Right cardiac atrium (tissue), 5 donors: ENCODE results near the gene ULK4. TPM values are rescaled to one million over a fixed set of nuclear protein-coding genes. Genes with fewer than 3 reads are reported as not detected.
"Not testable (repeated sequence)": the region's sequence is repeated elsewhere in the genome, so short reads cannot be mapped to it uniquely, and the experiment has no call there.

Experiments used
- ATAC-seq, 2 donors: fragments of 200-7000 bp; cut with Tn5 transposase; one replicate each; pipeline versions ENCODE4 v1.8.0 to v1.9.1; 2020; ENCODE audit warnings: moderate library complexity in 2 of 2, mild to moderate bottlenecking in 1 of 2
- DNase-seq, 3 donors: peaks; one replicate each; pipeline ENCODE4 v3.0.0-alpha.2; 2020
- H3K27ac ChIP-seq: one replicate; pipeline ENCODE4 v1.5.1; 2013; ENCODE audit warnings: mild to moderate bottlenecking, low read length, control low read depth, moderate library complexity
- H3K27me3 ChIP-seq: one replicate; pipeline ENCODE4 v1.6.1; 2013; ENCODE audit not compliant: control insufficient read depth, insufficient read depth
- H3K4me1 ChIP-seq: one replicate; pipeline ENCODE4 v1.6.1; 2013; ENCODE audit warnings: low read length; ENCODE audit not compliant: control insufficient read depth, insufficient read depth
- H3K4me3 ChIP-seq: one replicate; pipeline ENCODE4 v1.5.1; 2013; ENCODE audit warnings: low read length, control low read depth
- H3K9me3 ChIP-seq: one replicate; pipeline ENCODE4 v1.6.1; 2013; ENCODE audit warnings: low read length; ENCODE audit not compliant: control insufficient read depth
- WGBS: extraction: QIAGEN DNeasy Blood & Tissue Kit; methylation state at CpG from one replicate; pipeline ENCODE4 v1.1.7; 2013; 5-methylcytosine and 5-hydroxymethylcytosine counted together
- intact Hi-C, 4 donors: fragments of 100-400 bp; cut with DNase I; formaldehyde crosslinking; loops; one replicate each; pipeline versions ENCODE4 v1.11.0 to v1.14.0; 2022 to 2023
- polyA plus RNA-seq: library from polyadenylated mRNA; stranded (reverse); fragments of 200-250 nt; gene quantifications from one replicate; pipeline ENCODE4 v1.2.3, GENCODE V29; 2013
- total RNA-seq, 4 donors: library from RNA; stranded (reverse); fragmentation: NEBNext Ultra II Directional; extraction: Animal tissue kit (Norgen Biotek cat#: 25700); gene quantifications; one replicate each; pipeline ENCODE4 v1.2.1, GENCODE V29; 2021
- donor health status: healthy with polysubstance abuse.
- donor health status: DM: no; HTN: yes; CAD: no.
- donor health status: DM: no; HTN: no; CAD: no.
- donor health status: DM: no; HTN: yes; CAD: no; lungs with severe emphysema.
- donor health status: DM: yes; HTN: yes; CAD: no.

Gene ULK4
- total and polyA plus RNA-seq, 5 donors, result 13.8 to 22.4 (median 18.0) TPM

DNA sequence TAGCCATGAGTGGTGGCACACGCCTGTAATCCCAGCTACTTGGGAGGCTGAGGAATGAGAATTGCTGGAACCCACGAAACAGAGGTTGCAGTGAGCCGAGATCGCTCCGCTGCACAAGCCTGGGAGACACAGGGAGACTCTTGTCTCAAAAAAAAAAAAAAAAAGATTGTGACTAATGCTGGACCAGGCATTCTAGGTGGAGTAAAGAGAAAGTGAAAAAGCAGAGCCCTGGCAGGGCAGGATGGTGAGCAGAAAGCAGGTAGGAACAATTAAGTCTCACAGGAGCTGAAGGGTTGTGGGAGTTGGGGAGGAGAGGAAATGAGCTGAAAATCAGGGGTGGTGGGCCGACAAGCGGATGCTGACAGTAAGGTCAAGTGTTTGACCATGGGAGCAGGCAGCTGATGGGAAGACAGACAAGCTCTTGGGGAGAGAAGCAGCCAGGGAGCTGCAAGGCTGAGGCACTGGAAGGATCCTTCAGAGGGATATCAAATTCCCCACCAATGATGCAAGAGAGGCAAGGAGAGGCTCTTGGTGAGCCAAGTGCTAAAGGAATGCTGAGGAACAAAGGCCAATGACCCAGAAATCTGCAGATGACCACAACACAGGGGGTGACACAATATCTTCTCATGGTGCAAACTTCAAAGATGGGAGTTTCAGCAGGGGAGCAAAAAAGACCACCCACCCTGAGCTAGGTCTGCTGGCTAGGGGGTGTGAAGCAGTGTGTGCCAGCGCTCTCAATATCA, 251.1 kb downstream of the ULK4 start:
- 95% methylated on average over 8 of the region's 8 CpGs for WGBS
- intact Hi-C loops, result loop anchor here in 2 of 4 donors (10.0 kb wide), 1 partner anchor 1126 kb away; no protein-coding TSS in a partner anchor
- Histone ChIP-seq H3K4me1 (peaks cover 2% of the 10 kb centered on the region), H3K27ac (no peak overlapping the region), H3K27me3 (no peaks in the 10 kb centered on the region), H3K9me3 (no peaks in the 10 kb centered on the region), H3K4me3 (no peak overlapping the region)
- ATAC-seq, result no peak
- no peak for DNase-seq

DNA sequence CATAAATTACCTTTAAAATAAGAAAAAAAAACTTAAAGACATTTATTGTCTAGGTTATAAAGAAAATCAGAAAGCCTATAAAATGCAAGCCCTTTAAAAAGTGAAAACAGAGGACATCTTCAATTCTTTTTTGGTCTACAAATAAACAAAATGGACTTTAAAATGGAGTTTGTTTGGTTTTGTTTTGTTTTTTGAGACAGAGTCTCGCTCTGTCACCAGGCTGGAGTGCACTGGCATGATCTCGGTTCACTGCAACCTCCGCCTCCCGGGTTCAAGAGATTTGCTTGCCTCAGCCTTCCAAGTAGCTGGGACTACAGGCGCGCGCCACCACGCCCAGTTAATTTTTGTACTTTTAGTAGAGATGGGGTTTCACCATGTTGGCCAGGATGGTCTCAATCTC, 252.7 kb downstream of the ULK4 start:
- DNase-seq, H3K9me3 ChIP-seq, H3K4me1 ChIP-seq, H3K27ac ChIP-seq, ATAC-seq, H3K4me3 ChIP-seq, intact Hi-C loops, H3K27me3 ChIP-seq: not testable (repeated sequence)
- WGBS, result 96% methylated on average over 8 of the region's 8 CpGs

- ATAC-seq, result no peak
- no peaks in the 10 kb centered on the region for H3K27me3 ChIP-seq
- peaks cover 2% of the 10 kb centered on the region for H3K4me1 ChIP-seq
- H3K4me3 ChIP-seq, result no peak overlapping the region
- intact Hi-C loops, result no loop called here
- H3K27ac ChIP-seq, result no peak overlapping the region
- WGBS, result 67% methylated on average over 2 of the region's 2 CpGs
- H3K9me3 ChIP-seq, result no peaks in the 10 kb centered on the region
- no peak for DNase-seq
Observed at GRCh38 chr3:41708176-41708575, 253.7 kb downstream of the ULK4 start.

DNA sequence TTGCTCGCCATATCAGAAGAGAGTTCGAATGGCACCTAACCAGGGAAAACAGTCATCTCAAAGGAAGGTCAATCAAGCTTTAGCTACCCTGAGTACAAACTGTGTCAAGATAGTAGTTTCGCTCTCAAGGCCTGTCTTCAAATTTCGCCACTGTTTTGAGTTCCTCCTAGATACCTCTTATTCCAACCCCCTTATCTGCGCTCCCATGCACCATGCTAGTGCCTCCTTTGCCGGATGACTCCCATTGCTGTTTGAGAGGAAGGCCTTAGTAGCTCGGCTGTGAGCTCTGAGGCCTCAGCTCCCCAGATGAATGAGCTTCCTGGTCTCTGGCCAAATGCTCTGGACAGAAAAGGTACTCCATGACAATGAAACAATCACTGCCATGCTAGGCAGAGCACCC, 256.0 kb downstream of the ULK4 start:
- DNase-seq (no peak), ATAC-seq (no peak)
- no peak overlapping the region for H3K4me3 ChIP-seq
- no peaks in the 10 kb centered on the region for H3K9me3 ChIP-seq
- H3K4me1 ChIP-seq, result no peaks in the 10 kb centered on the region
- no peak overlapping the region for H3K27ac ChIP-seq
- WGBS, result 96% methylated on average over 7 of the region's 7 CpGs
- intact Hi-C loops, result no loop called here
- no peaks in the 10 kb centered on the region for H3K27me3 ChIP-seq

DNA sequence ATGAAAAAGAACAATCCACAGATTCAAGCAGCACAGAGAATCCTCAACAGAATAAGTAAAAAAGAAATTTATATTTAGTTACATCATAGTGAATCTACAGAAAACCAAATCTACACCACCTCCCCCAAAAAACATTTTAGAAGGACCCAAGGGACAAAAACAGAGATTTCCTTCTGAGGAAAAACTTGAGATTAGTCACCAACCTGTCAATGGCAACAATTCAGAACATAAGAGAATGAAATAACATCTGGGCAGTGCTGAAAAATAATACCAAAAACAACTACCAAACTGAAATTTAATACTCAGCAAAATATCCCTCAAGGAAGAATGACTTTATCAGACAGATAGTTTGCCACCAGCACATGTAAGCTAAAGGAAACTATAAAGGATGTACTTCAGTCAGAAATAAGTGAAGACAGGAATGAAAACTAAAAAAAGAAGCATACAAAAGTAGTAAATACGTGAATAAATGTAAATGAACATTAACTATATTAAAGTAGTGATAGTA, 260.7 kb downstream of the ULK4 start:
- intact Hi-C loops, result no loop called here

GRCh38 chr3:41700155-41700554, 261.7 kb downstream of the ULK4 start:
- ATAC-seq, result no peak
- WGBS, result 91% methylated on average over 1 of the region's 1 CpG
- DNase-seq, result no peak
- H3K27me3 ChIP-seq, result no peaks in the 10 kb centered on the region
- H3K4me3 ChIP-seq, result no peak overlapping the region
- no peak overlapping the region for H3K27ac ChIP-seq
- H3K4me1 ChIP-seq, result no peaks in the 10 kb centered on the region
- intact Hi-C loops, result no loop called here
- no peaks in the 10 kb centered on the region for H3K9me3 ChIP-seq

More for the DNA sequence above, 260.7 kb downstream of the ULK4 start:
- Histone ChIP-seq H3K4me1 (no peaks in the 10 kb centered on the region), H3K27me3 (no peaks in the 10 kb centered on the region), H3K4me3 (no peak overlapping the region), H3K27ac (no peak overlapping the region), H3K9me3 (no peaks in the 10 kb centered on the region)
- 88% methylated on average over 1 of the region's 1 CpG for WGBS
- no peak for ATAC-seq
- DNase-seq, result no peak

DNA sequence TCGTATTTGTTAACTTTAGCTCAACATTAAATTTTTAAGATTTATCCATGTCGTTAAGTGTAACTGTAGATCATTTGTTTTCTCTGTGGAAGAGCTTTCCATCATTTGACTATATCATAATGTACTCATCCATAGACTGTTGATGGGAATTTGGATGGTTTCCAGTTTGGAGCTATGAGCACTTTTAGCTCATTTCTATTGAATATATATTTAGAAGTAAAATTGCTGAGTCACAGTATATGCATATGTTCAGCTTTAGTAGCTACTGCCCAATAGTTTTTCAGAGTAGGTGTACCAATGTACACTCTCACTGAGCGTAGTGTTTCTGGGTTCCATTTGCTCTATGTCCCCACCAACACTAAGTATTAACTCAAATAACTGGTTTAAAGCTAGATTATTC, 263.0 kb downstream of the ULK4 start:
- intact Hi-C loops, result no loop called here
- 87% methylated on average over 3 of the region's 3 CpGs for WGBS
- no peak overlapping the region for H3K4me3 ChIP-seq
- no peaks in the 10 kb centered on the region for H3K27me3 ChIP-seq
- DNase-seq (no peak), ATAC-seq (no peak)
- H3K4me1 ChIP-seq, result no peaks in the 10 kb centered on the region
- H3K9me3 ChIP-seq, result no peaks in the 10 kb centered on the region
- H3K27ac ChIP-seq, result no peak overlapping the region

DNA sequence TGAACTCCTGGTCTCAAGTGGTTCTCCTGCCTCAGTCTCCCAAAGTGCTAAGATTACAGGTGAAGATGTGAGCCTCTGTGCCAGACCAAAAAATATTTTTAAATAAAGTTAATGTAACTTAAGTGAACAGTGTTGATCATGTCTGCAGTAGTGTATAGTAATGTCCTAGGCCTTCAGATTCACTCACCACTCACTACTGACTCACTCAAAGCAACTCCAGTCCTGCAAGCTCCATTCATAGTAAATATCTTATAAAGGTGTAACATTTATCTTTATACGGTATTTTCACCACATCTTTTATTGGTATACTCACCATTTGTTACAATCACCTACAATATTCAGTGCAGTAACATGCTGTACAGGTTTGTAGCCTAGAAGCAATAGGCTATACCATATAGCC, 264.2 kb downstream of the ULK4 start:
- whole genome bisulfite sequencing, result 95% methylated on average over 1 of the region's 1 CpG
- no peak overlapping the region for H3K4me3 ChIP-seq
- no peak for DNase-seq
- H3K27me3 ChIP-seq, result no peaks in the 10 kb centered on the region
- H3K4me1 ChIP-seq, result no peaks in the 10 kb centered on the region
- no peak overlapping the region for H3K27ac ChIP-seq
- no peak for ATAC-seq
- no peaks in the 10 kb centered on the region for H3K9me3 ChIP-seq
- intact Hi-C loops, result no loop called here

GRCh38 chr3:41695806-41696205, 266.1 kb downstream of the ULK4 start:
- H3K27ac ChIP-seq, H3K4me3 ChIP-seq, H3K27me3 ChIP-seq, H3K9me3 ChIP-seq, H3K4me1 ChIP-seq, intact Hi-C loops, ATAC-seq: not testable (repeated sequence)
- DNase-seq, result peak; percentile 21 to 66 (median 47)
- WGBS, result 72% methylated on average over 12 of the region's 12 CpGs

DNA sequence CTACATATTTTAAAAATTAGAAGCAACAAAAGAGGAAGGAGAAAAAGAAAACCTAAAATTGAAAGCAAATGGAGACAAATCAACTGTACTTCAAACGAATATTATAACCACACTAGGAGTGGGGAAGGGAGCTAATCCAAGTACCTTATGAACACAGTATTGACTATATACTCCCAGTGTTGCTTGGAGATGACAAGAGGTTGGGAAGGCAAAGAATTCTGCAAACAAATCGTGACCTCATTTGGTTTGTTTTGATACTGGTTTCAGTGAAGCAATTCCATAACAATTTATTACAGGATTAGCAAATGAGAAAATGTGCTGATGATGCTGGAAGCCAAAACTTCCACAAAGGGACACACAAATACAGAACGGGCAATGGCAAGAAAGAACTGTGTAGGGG, 268.1 kb downstream of the ULK4 start:
- WGBS, result 60% methylated on average over 3 of the region's 3 CpGs
- Histone ChIP-seq H3K4me3 (no peak overlapping the region), H3K9me3 (no peaks in the 10 kb centered on the region), H3K27ac (no peak overlapping the region), H3K27me3 (no peaks in the 10 kb centered on the region), H3K4me1 (no peaks in the 10 kb centered on the region)
- intact Hi-C loops, result no loop called here
- ATAC-seq (no peak), DNase-seq (no peak)

DNA sequence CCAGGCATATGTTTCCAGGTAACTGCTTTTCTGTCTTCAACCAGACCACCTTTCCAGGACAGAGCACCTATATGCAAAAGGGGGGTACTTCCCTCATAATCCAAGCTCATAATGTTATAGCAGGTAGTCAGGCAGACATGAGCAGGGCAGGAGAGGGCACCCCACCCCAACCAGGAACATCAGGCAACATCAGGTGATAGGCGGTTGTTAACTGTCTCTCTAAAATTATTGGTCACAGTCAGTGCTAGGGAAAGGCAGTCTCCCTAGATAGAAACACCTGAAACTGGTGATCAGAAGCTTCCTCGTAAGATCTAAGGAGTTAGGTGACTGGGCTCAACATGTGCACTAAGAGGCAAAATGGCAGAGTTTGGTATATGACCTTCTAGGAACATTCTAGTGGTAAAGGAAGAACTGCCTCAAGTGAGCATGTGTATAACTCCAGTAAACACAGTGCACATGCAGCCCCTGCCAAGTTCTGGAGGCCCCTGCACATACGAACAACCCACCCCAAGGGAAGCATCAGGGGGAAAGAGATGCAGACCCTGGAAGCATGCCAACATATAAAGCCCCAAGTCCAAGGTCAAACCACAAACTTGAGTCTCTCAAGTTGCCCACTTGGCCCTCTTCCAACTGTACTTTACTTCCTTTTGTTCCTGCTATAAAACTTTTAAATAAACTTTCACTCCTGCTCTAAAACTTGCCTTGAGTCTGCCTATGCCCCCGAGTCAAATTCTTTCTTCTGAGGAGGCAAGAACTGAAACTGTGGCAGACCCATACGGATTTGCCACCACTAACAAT, 270.9 kb downstream of the ULK4 start:
- no peak for DNase-seq
- no peak for ATAC-seq

More for the DNA sequence above, 270.9 kb downstream of the ULK4 start:
- Histone ChIP-seq H3K4me3 (no peak overlapping the region), H3K27ac (no peak overlapping the region), H3K4me1 (no peaks in the 10 kb centered on the region), H3K9me3 (no peaks in the 10 kb centered on the region), H3K27me3 (no peaks in the 10 kb centered on the region)
- 62% methylated on average over 5 of the region's 5 CpGs for WGBS
- intact Hi-C loops, result no loop called here
